Panc1 (cell line): Measurements from ENCODE around the gene EFCAB3. TPM values are rescaled to one million over a fixed set of nuclear protein-coding genes. Genes with fewer than 3 reads are reported as not detected.

Source experiments
- ATAC-seq: fragments of 200-7000 bp; cut with Tn5 transposase; 2 replicates; pipeline ENCODE4 v1.9.1; 2020; ENCODE audit warnings: mild to moderate bottlenecking, moderate library complexity
- BruUV-seq: library from RNA; stranded (reverse); fragments of 400-500 nt; replicated peaks from 2 replicates; lab custom pipeline; 2021; lab: Mats Ljungman, UMichigan
- CTCF ChIA-PET: fragments of 300-600 bp; sonication (Branson Sonifier 250); formaldehyde crosslinking; loops from one replicate; lab custom pipeline; 2022; ENCODE audit warnings: antibody characterized with exemption; lab: Charles Lee
- POLR2A ChIA-PET: fragments of 300-600 bp; sonication (Branson Sonifier 250); formaldehyde crosslinking; loops from one replicate; lab custom pipeline; 2022; ENCODE audit warnings: antibody characterized with exemption; lab: Charles Lee
- DNase-seq: peaks from one replicate; pipeline ENCODE4 v3.0.0-alpha.2; 2010; ENCODE audit warnings: low read depth, low spot score
- H3K27ac ChIP-seq: 2 replicates; pipeline ENCODE4 v1.5.1; 2011; ENCODE audit warnings: mild to moderate bottlenecking, low read length, inconsistent platforms
- H3K27me3 ChIP-seq: fragments of 200-500 bp; sonication (Bioruptor generic); 2 replicates; pipeline ENCODE4 v1.6.0; 2014; ENCODE audit warnings: low read length, inconsistent platforms; ENCODE audit not compliant: control insufficient read depth, insufficient read depth
- H3K36me3 ChIP-seq: fragments of 200-500 bp; sonication (Bioruptor generic); 2 replicates; pipeline ENCODE4 v1.5.1; 2014; ENCODE audit warnings: inconsistent platforms, mild to moderate bottlenecking, low read length, moderate library complexity; ENCODE audit not compliant: control insufficient read depth, insufficient read depth
- H3K4me1 ChIP-seq: 2 replicates; pipeline ENCODE4 v1.5.1; 2011; ENCODE audit warnings: inconsistent platforms, mild to moderate bottlenecking, low read length, moderate library complexity; ENCODE audit not compliant: control insufficient read depth, insufficient read depth
- H3K4me3 ChIP-seq, 2 experiments: 2 replicates each; pipeline ENCODE4 v1.5.1; 2011 to 2012; ENCODE audit warnings: low read depth in 2 of 2, low read length in 2 of 2, mild to moderate bottlenecking in 2 of 2, inconsistent platforms in 1 of 2, moderate library complexity in 1 of 2
- H3K9me3 ChIP-seq: fragments of 200-500 bp; sonication (Bioruptor generic); 2 replicates; pipeline ENCODE4 v1.5.1; 2014; ENCODE audit warnings: low read depth, mild to moderate bottlenecking, inconsistent platforms, low read length, moderate library complexity; ENCODE audit not compliant: control insufficient read depth, insufficient read depth
- CTCF ChIP-seq: fragments of 450-650 bp; IDR thresholded peaks from 2 replicates; pipeline ENCODE4 v1.5.1; 2017; ENCODE audit warnings: mild to moderate bottlenecking
- POLR2AphosphoS5 ChIP-seq: IDR thresholded peaks from 2 replicates; pipeline ENCODE4 v1.6.1; 2012; ENCODE audit warnings: mild to moderate bottlenecking, low read depth, low read length, moderate library complexity
- REST ChIP-seq, 2 experiments: IDR thresholded peaks; 2 replicates each; pipeline ENCODE4 v1.6.1; 2011 to 2012; ENCODE audit warnings: low read depth in 2 of 2, control low read depth in 1 of 2, low read length in 1 of 2, mild to moderate bottlenecking in 1 of 2, moderate library complexity in 1 of 2; ENCODE audit not compliant: insufficient read depth in 1 of 2
- SIN3A ChIP-seq: IDR thresholded peaks from 2 replicates; pipeline ENCODE4 v1.6.1; 2012; ENCODE audit warnings: low read depth, mild to moderate bottlenecking, low read length, moderate library complexity, borderline replicate concordance; ENCODE audit not compliant: insufficient read depth
- TCF7L2 ChIP-seq: IDR thresholded peaks from 2 replicates; pipeline ENCODE4 v1.6.1; 2011; ENCODE audit warnings: mild to moderate bottlenecking, low read depth, low read length, inconsistent platforms
- in situ Hi-C: cut with HindIII; loops from 2 replicates; pipeline ENCODE4 v1.10.0; 2016; ENCODE audit warnings: low sequenced_read_pairs, low pct_unique_long_range_greater_than_20kb
- intact Hi-C: fragments of 100-400 bp; cut with micrococcal nuclease; formaldehyde crosslinking; loops from one replicate; pipeline ENCODE4 v1.10.0; 2022; ENCODE audit not compliant: unreplicated experiment
- total RNA-seq: library from RNA; stranded (reverse); gene quantifications from one replicate; pipeline ENCODE4 v1.2.1, GENCODE V29; 2021; ENCODE audit not compliant: unreplicated experiment

EFCAB3 gene
- total RNA-seq, 1 experiment from 2014 or later, result not detected

GRCh38 chr17:62343764-62344270 is 36.5 kb upstream of the EFCAB3 start:
- Histone ChIP-seq H3K4me1 (no peaks in the 10 kb centered on the region), H3K27me3 (no peaks in the 10 kb centered on the region; the same call in 1 of the 2 replicates), H3K27ac (no peak overlapping the region), H3K36me3 (no peaks in the 10 kb centered on the region), H3K4me3 (no peak overlapping the region), H3K9me3 (no peaks in the 10 kb centered on the region)
- TF ChIP-seq POLR2AphosphoS5 (no peak), TCF7L2 (no peak), CTCF (no peak), REST (IDR thresholded peaks at IDR 0.05; ENCODE audit: insufficient read depth in 1 of 2, low read depth in 2 of 2, low read length in 1 of 2) (no peak), SIN3A (no peak)
- intact Hi-C loops (no loop called here), in situ Hi-C loops (no loop called here)
- ChIA-PET CTCF (no interaction called here), POLR2A (no interaction called here)
- DNase-seq (no peak), ATAC-seq (no peak)
- BruUV-seq, result no TSS peak

- BruUV-seq, result no TSS peak
- POLR2A ChIA-PET, result interaction anchor here (0.5 to 0.7 kb wide), 3 partner anchors 15 to 844 kb away, joined by 3 to 10 read pairs (median 4); no protein-coding TSS in a partner anchor
- ATAC-seq (no peak), DNase-seq (no peak)
- TF ChIP-seq CTCF, result no peak
- TF ChIP-seq SIN3A, result no peak
- TF ChIP-seq TCF7L2, result no peak
- no peak for TF ChIP-seq REST (IDR thresholded peaks at IDR 0.05; ENCODE audit: insufficient read depth in 1 of 2, low read depth in 2 of 2, low read length in 1 of 2)
- no peak for TF ChIP-seq POLR2AphosphoS5
- Histone ChIP-seq H3K36me3 (no peaks in the 10 kb centered on the region), H3K4me3 (no peak overlapping the region), H3K9me3 (no peaks in the 10 kb centered on the region), H3K27me3 (peaks cover 11% of the 10 kb centered on the region), H3K4me1 (no peaks in the 10 kb centered on the region), H3K27ac (no peak overlapping the region)
- in situ Hi-C loops, result no loop called here
- intact Hi-C loops, result no loop called here
- CTCF ChIA-PET, result no interaction called here
Observed at GRCh38 chr17:62351176-62351575, 29.2 kb upstream of the EFCAB3 start.
